Measurements from ENCODE around the gene FGF19.

FGF19 gene

DNA sequence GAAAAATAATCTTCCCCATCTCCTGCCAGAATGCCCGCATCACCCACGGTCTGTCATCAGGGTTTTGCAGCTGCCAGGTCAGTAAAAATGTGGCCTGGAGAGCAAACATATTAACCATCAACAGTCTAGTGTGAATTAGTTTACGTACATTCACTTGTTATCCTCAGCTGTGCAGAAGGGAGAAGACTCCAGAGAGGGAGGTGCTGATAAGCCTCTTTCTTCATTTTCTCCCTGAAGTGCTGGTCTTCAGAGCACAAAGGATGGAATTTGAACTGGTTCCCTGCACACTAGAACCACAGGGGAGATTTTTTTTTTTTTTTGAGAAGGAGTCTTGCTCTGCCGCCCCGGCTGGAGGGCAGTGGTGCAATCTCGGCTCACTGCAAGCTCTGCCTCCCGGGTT, 8.2 kb downstream of the FGF19 start:
- DNase-seq = no peak

DNA sequence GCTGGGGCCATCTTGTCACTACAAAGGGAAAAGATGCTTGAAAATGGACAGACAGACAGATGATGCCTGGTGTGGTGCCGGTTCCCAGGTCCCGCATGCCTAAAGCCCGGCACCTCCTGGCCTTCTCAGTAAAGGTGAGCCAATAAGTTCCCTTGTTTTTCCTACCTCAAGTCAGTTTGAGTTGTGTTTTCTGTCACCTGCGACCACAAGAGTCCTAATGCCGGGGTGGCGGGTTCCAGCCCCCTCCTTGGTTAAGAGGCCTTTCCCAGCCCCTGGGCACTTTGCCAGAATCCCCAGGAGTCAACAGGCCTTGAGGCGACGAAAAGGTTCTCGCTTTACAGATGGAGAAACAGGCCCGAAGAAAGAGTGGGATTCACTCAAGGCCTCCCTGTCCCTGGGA, 9.0 kb downstream of the FGF19 start:
- no peak for DNase-seq

DNA sequence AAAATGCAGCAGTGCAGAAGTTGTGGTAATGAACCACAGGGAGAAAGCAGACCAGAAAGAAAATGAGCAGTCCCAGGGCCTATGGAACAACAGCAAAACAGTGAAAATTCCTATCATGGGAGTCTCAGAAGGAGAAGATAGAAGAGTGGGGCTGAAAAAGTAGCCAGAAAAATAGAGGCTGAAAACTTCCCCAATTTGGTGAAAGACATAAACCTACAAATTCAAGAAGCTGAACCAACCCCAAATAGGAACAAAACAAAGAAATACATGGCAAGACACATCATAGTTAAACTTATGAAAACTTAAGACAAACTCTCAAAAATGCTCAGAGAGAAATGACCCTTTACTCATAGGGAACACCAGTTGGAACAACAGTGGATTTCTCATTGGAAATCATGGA, 11.4 kb downstream of the FGF19 start:
- DNase-seq = no peak

GRCh38 chr11:69691463-69691862, 12.4 kb downstream of the FGF19 start:
- DNase-seq = no peak

GRCh38 chr11:69689484-69690319, 14.1 kb downstream of the FGF19 start:
- DNase-seq = no peak

DNA sequence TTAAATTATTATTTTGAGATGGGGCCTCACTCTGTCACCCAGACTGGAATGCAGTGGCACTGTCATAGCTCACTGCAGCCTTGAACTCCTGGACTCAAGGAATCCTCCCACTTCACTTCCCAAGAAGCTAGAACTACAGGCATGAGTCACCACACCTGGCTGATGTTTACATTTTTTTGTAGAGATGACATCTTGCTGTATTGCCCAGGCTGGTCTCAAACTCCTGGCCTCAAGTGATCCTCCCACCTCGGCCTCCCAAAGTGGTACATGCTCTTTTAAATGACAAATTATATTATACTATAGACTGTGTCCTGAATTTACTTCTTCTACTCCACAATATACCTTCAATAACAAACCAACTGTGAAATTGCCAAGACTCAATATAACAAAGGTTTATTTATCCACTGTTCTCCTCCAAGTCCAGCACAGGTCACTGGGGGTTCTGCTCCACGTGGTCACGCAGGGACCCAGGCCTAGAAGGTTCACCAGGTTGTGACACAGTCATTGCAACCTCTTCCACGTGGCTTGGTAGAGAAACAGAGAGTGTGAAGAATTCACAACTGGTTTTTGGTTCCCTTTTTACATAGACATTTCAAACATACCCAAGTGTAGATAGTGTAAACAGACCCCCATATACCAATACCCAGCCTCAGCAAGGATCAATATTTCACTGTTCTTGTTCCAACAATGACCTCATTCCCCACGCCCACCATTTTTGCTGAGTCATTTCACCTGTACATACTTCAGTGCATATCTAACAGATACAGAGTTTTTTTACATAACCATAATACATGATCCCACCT, 15.7 kb downstream of the FGF19 start:
- DNase-seq = peak; percentile 9

GRCh38 chr11:69686856-69687255, 17.0 kb downstream of the FGF19 start:
- no peak for DNase-seq

- no peak for DNase-seq
These were observed 17.4 kb downstream of the FGF19 start for GRCh38 chr11:69686452-69686851.

DNA sequence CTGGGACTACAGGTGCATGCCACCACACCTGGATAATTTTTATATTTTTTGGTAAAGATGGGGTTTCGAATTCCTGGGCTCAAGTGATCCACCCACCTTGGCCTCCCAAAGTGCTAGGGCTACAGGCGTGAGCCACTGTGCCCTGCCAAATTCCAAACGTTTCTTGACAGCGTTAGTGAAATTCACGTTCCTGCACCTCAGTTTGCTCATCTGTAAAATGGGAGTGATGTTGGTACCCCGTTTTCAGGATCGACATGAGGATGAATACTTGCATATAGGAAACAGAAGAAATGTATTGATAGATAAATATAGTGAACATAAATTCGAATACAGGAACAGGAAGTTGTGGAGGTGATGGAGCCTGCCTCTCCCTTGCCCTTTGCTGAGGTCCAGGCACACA, 18.5 kb downstream of the FGF19 start:
- no peak for DNase-seq

DNA sequence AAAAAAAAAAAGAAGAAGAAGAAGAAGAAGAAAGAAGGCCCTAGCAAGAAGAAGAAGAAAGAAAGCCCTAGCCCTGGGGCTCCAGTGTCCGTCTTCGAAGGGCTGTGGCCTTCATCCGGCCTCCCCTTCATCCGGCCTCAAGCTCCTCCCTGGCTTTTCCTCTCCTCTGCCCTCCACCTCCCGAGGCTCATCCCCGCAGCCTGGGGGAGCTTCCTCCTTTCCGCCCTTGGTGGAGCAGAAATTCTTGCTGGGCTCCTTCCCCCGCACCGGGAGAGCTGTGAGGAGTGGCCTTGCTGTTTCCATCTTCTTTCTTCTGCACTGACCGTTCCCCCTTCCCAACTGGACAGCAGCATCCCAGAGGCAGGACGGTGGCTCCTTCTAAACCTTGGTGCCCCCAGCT, 19.2 kb downstream of the FGF19 start:
- no peak for DNase-seq

GRCh38 chr11:69683764-69684333, 20.0 kb downstream of the FGF19 start:
- no peak for DNase-seq

DNA sequence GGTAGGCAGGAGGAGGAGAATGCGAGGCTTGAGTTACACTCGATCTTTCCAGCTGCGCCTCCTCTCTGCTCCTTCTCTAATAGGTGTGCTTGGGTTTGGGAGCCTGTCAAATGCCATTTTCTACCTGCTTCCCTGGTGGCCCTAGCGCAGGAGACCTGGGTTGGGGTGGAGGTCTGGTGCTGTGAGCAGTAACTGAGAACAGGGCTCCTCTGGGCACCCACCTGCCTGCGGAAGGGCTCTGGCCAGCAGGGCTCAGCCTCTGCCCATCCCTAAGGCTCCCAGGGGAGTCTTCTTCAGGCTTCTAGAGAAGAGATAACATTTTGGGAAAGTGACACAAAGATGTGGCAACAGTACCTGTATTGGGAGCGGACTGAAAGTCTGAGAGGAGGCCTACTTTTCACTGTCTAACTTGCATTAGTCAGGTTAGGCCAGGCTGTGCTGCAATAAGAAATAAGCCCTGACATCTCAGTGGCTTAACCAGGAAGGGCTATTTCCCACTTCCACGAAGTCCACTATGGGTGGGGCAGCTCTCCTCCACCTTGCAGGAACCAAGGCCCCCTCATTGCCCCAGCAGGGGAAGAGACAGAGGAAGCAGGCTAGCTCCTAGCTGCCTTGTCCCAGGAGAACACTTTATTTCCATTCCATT, 21.0 kb downstream of the FGF19 start:
- DNase-seq = no peak

GRCh38 chr11:69682221-69682620, 21.6 kb downstream of the FGF19 start:
- no peak for DNase-seq

DNA sequence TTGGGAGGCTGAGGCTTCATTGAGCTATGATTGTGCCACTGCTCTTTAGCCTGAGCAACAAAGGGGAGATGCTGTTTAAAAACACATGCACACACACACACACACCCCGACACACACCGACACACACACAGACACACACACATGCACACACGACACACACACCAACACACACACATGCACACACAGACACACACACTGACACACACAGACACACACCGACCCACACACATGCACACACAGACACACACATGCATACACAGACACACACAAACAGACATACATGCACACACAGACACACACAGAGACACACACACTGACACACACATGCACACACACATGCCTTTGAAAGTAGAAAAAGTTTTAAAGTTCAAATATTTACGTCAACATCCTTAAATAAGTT, 23.1 kb downstream of the FGF19 start:
- DNase-seq = no peak

DNA sequence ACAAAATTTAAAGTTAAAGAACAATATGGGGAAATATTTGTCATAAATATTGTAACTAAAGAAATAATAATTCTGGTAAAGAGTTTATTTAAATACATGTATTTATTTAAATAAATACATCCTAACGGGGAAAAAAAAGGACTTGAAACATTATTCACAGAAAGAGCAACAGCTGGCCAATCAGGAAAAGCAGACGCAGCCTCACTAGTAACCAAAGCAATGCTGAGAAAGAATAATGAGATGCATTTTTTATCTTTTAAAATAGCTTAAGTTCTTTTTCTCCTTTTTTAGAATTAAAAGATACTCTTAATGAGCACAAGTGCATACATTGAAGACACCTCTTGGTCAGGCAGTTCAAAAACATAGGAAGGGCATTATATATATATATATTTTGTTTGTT, 26.1 kb downstream of the FGF19 start:
- DNase-seq = no peak

GRCh38 chr11:69674886-69675714, 28.7 kb downstream of the FGF19 start, which contains the start of gene LTO1:
LTO1 (minus strand) TSS chr11:69675353; CDS start chr11:69675239, 114 bp downstream.
- DNase-seq = peak; percentile 94

GRCh38 chr11:69674267-69674885, 29.4 kb downstream of the FGF19 start:
- DNase-seq = peak; percentile 21

GRCh38 chr11:69671734-69672465, 31.9 kb downstream of the FGF19 start:
- no peak for DNase-seq

DNA sequence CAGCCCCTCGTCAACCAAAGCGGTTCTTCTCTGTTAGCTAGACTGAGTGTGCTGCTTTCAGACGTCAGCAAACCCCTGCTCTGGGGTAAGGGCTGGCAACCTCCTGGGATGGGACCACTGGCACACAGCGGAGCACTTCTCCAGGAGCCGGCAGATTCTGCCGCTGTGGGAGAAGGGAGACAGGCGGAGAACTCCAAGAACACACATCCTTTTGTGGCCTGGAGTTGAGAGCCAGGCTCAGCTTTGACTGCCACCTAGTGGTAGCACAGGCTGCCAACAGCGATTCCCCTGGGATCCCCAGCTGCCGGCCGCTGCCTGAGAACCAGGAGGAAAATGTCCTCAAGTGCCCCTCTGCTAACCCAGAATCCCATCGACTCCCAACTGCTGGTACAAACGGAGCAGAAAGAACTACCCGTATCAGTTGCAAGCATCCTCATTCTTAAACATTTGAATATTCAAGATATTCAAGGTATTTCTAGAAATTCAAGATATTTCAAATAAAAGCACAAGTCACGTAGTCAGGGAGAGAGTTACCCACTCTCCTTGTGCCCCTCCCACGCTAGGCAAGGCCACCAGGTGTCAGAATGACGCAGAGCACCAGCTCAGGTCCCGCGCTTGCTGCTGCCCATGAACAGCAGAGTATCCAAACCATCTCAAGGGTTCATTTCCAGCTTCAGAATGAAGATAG, 33.5 kb downstream of the FGF19 start:
- DNase-seq = peak; percentile 67

DNA sequence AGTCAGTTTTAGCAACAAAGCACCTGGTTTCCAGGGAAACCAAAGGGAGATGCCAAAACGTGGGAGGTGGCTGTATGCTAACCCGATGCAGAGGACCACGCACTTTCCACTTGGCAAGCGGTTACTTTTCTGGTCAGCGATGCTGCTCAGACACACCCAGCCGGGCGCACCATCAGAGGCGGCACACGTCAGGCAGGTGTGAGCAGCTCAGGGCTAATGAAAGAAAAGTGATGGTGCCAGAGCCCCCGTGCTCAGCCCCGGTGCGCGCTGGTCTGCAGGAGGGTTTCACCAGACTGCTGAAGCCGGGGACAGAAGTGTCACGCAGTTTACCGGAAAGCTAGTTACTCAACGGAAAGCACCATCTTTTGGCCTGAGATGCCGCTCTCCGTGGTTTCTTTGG, 34.3 kb downstream of the FGF19 start:
- no peak for DNase-seq

Data from activated naive CD4-positive, alpha-beta T cell treated with Interleukin-2 at 50 U/mL for 16 hours (primary cell).